ENCODE results near the gene RREB1.

- TF ChIP-seq CTCF (IDR thresholded peaks at IDR 0.05; ENCODE audit: insufficient read depth, low read depth, low read length) (no peak), EZH2 (IDR thresholded peaks at IDR 0.05; ENCODE audit: insufficient read depth, low read length) (no peak)
These were observed 17.5 kb downstream of the RREB1 start for GRCh38 chr6:7125290-7125689.
